EH (cell line): ENCODE data around the gene OR10A6.
A peak's percentile ranks its signal among the peaks of the same experiment; 100 is the strongest.

Experiments
- DNase-seq: peaks from one replicate; pipeline ENCODE4 v3.0.0-alpha.2; 2015; ENCODE audit warnings: low read depth

The OR10A6 gene, protein sequence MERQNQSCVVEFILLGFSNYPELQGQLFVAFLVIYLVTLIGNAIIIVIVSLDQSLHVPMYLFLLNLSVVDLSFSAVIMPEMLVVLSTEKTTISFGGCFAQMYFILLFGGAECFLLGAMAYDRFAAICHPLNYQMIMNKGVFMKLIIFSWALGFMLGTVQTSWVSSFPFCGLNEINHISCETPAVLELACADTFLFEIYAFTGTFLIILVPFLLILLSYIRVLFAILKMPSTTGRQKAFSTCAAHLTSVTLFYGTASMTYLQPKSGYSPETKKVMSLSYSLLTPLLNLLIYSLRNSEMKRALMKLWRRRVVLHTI

DNA sequence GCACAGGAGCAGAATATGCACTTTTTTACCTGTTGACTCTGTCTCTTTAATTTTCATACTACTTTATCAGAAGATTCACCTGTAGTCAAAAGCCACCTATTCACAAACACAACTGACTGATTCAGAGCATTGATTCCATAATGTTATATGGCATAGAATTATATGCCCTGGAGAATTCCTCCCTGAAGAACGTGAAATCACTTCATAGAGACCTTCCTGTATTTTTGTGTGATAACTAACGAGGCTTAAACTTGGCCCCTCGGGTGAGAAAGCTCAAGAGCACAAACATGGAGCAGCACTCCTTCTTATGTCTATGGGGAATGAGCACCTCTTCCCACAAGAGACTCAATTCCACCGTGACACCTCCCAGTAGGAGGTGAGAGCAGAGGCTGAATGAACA is at the start of gene OR10A6:
Gene OR10A6, minus strand, starts transcription at position 101 of the 400 bp plus-strand sequence. CDS start 2,606 bp downstream, outside the sequence.
- DNase-seq: no peak

DNA sequence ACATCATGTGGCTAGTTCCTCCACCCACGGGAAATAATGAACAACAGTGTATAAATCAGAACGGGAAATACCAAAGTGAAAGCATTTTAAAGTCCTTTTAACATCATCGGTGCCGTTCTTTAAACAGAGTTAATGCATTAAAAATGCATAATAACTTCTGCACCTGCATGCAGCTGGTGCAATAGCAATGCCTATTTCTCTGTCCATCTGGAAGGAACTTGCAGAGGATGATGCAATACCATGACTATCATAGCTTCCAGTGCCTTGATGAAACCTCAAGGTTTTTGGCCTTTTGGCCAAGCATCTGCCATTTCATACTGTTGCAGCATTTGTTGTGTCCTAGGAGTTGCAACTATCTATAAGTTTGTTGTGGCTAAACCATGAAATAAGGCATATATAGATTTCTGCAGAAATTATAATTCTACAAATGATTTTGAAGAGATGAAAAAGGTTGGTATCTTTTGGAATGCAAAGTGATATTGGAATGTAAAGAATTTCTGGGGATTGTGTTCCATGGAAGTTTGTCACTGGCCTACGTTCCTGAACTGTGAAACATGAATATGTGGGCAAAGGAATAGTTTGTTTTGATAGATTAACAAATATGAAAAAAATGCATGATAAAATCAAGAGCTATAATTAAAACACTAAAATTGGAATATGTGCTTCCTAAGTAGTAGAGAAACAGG is 46.3 kb upstream of the OR10A6 start:
- peak; percentile 92 for DNase-seq

- peak; percentile 62 for DNase-seq
Observed at GRCh38 chr11:7974668-7975067, 43.6 kb upstream of the OR10A6 start.

DNA sequence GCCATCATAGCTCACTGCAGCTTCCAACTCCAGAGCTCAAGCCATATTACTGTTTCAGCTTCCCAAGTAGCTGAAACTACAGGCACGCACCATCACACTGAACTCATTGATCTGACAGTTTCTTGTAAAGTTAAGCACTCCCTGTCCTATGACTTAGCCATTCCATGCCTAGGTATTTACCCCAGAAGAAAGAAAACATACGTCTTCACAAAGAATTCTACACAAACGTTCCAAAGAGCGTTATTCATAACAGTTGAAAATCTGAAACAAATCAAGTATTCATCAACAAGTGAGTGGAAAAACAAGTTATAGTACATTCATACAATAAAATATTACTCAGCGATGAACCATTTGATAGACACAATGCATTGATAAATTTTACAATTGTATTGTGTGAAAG is 41.9 kb upstream of the OR10A6 start:
- peak; percentile 51 for DNase-seq

DNA sequence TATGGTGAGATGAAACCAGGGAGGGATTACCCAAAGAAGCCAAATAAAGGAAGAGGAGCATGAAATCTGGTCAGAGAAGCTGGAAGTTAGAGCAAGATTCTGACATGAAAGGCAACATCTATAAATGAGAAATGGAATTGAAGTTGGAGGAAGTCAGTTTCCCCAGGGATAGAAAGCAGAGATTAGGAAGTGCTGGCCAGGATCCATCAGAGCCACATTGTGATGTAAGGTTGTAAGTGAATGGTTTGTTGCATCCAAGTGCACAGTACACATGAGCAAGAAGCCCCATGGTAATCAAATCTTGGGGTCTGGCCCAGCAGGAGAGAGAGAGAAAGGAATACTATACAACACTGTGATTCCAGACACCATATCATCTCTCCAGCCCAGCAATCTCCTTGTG is 40.8 kb upstream of the OR10A6 start:
- no peak for DNase-seq

DNA sequence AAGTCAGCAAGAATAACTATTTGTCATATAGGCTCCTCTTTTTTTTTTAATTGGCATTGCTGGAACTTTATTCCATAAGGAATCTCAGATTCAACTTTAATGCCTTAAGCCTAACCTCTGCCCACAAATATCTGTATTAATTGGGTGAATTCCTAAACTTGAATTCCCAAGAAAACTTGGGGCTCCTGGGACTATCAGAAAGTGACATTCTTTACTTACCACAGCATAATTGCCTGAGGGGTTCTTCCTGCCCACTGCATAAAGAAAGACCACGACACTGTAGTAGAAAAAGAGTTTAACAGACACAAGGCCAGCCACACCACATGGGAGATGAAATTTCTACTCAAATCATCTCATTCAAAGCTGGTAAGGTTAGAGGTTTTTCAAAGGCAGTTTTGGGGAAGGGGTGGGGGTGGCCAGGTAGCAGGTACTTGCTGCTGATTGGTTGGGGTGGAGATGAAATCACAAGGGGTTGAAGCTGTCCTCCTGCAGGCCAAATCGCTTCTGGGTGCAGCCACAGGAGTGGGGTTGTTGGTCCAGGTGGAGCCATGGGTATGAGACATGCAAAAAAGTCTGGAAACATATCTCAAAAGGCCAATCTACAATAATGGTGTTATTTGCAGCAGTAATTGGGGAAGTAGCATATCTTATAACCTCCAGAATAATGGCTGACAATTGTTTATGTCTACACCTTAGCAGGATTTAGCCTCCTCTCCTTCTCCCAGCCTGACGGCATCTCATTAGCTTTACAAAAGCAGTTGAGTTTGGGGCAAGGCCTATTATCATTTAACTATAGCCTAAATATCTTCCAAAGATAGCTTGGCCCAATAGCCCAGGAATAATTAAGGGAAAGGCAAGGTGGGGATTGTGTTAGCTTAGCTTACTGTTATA is 38.9 kb upstream of the OR10A6 start:
- DNase-seq: peak; percentile 94

- peak; percentile 80 for DNase-seq
Observed at GRCh38 chr11:7968686-7969085, 37.6 kb upstream of the OR10A6 start.

GRCh38 chr11:7967826-7968225 is 36.8 kb upstream of the OR10A6 start:
- DNase-seq: peak; percentile 63

- DNase-seq: no peak
Observed at GRCh38 chr11:7967097-7967496, 36.0 kb upstream of the OR10A6 start.

DNA sequence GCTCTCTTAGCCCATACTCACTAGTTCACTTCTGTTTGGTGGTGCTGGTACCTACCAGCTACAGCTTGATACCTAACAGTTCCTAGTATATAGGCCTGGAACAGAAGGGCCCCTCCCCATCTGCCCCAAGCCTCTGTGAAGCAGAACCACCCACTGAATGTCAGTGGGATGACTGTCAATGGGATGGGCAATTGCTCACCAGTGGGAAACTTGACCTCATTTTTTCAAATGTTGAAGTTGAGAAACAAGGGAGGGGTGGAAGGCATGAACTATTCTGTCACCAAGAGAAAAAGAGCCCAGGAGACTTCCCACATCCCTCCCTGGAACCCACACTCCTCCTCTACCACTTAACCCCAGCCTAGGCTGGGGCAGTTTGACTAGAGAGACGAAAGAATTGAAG is 34.3 kb upstream of the OR10A6 start, which contains the start of gene NLRP10:
Gene NLRP10, minus strand, starts transcription at position 62 of the 400 bp plus-strand sequence. CDS start 1,952 bp downstream, outside the sequence.
- DNase-seq: peak; percentile 94

GRCh38 chr11:7964873-7965272 is 33.8 kb upstream of the OR10A6 start:
- DNase-seq: peak; percentile 85

- DNase-seq: no peak
Observed at GRCh38 chr11:7964261-7964660, 33.2 kb upstream of the OR10A6 start.

- no peak for DNase-seq
Observed at GRCh38 chr11:7955191-7955590, 24.1 kb upstream of the OR10A6 start.

DNA sequence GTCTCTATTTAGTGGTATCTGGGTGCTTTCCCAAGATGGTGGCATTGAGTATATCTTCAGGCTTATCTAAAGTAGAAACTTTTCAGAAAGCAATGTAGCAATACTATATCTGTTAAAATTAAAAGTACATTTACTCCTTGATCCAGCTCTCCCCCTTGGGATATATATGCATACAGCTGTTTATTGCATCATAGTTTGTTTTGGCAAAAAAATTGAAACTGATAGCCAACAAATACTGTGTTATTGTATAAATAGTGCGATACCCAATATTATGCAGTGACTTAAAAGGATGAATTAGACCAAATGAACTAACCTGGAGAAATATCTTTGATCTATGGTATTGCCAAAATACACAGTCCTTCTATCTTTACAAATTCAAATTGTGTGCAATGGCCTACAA is 18.9 kb upstream of the OR10A6 start:
- no peak for DNase-seq

GRCh38 chr11:7944123-7944522 is 13.1 kb upstream of the OR10A6 start:
- DNase-seq: no peak

DNA sequence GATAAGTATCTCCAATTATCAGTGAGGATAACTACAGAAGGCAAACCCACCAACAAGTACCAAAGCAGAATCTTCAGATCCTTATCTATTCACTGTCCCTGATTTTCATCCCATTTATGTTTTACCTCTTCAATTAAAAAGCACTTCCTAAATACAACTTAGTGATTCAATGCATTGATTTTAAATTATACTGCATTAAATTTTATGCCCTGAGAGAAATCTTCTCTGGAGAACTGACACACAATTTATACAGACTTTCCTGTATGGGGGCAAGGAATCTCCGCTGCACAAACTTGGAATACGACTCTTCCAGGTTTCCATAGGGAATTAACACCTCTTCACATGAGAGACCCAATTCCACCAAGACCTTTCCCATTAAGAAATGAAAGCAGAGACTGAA is 10.5 kb upstream of the OR10A6 start, which contains the start of gene OR10A3:
Gene OR10A3, minus strand, starts transcription at position 101 of the 400 bp plus-strand sequence. CDS start 2,188 bp downstream, outside the sequence.
- DNase-seq: no peak

DNA sequence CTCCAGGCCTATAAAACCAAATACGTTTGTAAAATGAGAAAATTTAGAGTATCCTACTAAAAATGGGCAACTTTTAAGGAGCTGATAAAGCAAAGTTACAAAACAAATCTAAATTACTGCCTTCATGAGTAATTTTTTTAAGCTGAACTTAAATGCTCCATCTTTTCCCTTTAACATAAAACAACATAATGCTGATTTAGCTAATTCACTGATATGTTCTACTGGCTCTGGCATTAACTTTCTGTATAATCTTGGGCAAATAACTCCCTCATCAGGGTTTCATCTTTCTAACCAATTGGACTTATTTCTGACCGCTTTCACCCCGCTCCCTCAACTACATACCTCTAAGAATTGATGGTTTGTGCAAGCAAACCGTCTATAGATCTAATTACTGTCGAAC is 10.1 kb upstream of the OR10A6 start:
- DNase-seq: no peak

GRCh38 chr11:7936615-7937014 is 5.5 kb upstream of the OR10A6 start:
- DNase-seq: no peak

DNA sequence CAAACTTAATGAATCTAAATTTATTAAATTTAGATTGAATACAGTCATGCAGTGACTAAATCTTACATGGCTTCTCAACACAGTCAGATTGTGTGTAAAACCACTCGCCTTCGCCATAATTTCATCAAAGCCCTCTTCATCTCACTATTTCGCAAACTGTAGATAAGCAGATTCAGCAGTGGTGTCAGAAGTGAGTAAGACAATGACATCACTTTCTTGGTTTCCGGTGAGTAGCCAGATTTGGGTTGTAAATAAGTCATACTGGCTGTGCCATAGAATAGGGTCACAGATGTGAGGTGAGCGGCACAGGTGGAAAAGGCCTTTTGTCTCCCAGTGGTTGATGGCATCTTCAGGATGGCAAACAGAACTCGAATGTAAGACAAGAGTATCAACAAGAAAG is 3.4 kb downstream of the OR10A6 start:
- DNase-seq: peak; percentile 10

- DNase-seq: no peak
Observed at GRCh38 chr11:7924536-7924935, 6.5 kb downstream of the OR10A6 start.

DNA sequence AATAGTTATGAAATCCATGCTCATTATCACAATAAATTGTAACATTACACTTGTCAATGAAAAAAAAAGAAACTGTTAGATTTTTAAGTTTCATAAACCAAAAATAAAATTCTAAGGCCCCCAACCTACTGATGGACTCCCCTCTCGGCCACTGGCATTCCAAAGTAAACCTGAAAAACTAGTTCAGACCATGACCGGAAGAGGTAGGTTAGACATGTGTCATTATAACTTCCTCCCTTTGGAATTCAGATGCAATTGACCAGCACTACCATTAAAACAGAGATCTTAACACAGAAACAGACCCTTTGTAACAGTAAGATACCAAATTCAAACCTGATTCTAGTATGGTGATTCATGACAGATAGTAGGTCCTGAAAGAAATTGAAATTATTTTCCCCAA is 12.9 kb downstream of the OR10A6 start:
- no peak for DNase-seq

DNA sequence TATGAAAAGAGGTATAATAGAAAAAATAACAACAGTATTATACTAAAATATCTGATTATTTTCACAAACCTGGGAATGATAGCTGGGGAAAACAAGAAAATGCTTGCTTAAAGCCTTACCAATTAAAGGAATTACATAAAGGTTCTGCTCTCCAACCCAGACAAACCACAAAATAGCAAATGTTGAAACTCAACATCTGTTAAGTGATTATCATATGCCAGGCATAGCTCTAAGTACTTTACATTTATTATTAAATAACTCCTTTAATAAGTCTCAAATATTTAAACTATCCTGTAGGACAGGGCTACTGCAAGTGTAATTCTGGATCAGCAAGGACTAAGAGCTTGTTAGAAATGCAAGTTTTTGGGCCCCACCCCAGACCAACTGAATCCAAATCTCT is 20.1 kb downstream of the OR10A6 start:
- DNase-seq: peak; percentile 13
